ENCODE data around the gene TTC7B.

The TTC7B gene

GRCh38 chr14:90562652-90563051 is 253.6 kb downstream of the TTC7B start:
- no peak overlapping the region for H3K27ac ChIP-seq
- no peak overlapping the region for H3K4me2 ChIP-seq (ENCODE audit: low read length)
- H3K4me1 ChIP-seq, result no peaks in the 10 kb centered on the region
- H3K27me3 ChIP-seq (ENCODE audit: control insufficient read depth, insufficient read depth, low read length), result no peaks in the 10 kb centered on the region
- H3K4me3 ChIP-seq (ENCODE audit: low read depth, low read length), result no peak overlapping the region
- H2AFZ ChIP-seq, result no peak overlapping the region
- H3K9me3 ChIP-seq (ENCODE audit: control insufficient read depth, low read length), result no peaks in the 10 kb centered on the region
- no peaks in the 10 kb centered on the region for H3K79me2 ChIP-seq
- no peak overlapping the region for H3K9ac ChIP-seq
- H3K36me3 ChIP-seq (ENCODE audit: control insufficient read depth, insufficient read depth, low read length), result no peaks in the 10 kb centered on the region
- no peak for TF ChIP-seq CTCF (IDR thresholded peaks at IDR 0.05)

- no peaks in the 10 kb centered on the region for H3K4me1 ChIP-seq
- no peak for TF ChIP-seq CTCF (IDR thresholded peaks at IDR 0.05)
- no peak overlapping the region for H2AFZ ChIP-seq
- H3K79me2 ChIP-seq, result no peaks in the 10 kb centered on the region
- no peak overlapping the region for H3K4me2 ChIP-seq (ENCODE audit: low read length)
- no peak overlapping the region for H3K4me3 ChIP-seq (ENCODE audit: low read depth, low read length)
- no peak overlapping the region for H3K27ac ChIP-seq
- H3K27me3 ChIP-seq (ENCODE audit: control insufficient read depth, insufficient read depth, low read length), result no peaks in the 10 kb centered on the region
- H3K9me3 ChIP-seq (ENCODE audit: control insufficient read depth, low read length), result no peaks in the 10 kb centered on the region
- H3K36me3 ChIP-seq (ENCODE audit: control insufficient read depth, insufficient read depth, low read length), result no peaks in the 10 kb centered on the region
- H3K9ac ChIP-seq, result no peak overlapping the region
Observed at GRCh38 chr14:90561920-90562319, 254.3 kb downstream of the TTC7B start.

GRCh38 chr14:90560991-90561390 is 255.2 kb downstream of the TTC7B start:
- no peak overlapping the region for H2AFZ ChIP-seq
- H3K27ac ChIP-seq, result no peak overlapping the region
- no peaks in the 10 kb centered on the region for H3K27me3 ChIP-seq (ENCODE audit: control insufficient read depth, insufficient read depth, low read length)
- H3K4me2 ChIP-seq (ENCODE audit: low read length), result no peak overlapping the region
- no peaks in the 10 kb centered on the region for H3K79me2 ChIP-seq
- no peak for TF ChIP-seq CTCF (IDR thresholded peaks at IDR 0.05)
- peaks cover 7% of the 10 kb centered on the region for H3K4me1 ChIP-seq
- no peak overlapping the region for H3K4me3 ChIP-seq (ENCODE audit: low read depth, low read length)
- no peaks in the 10 kb centered on the region for H3K9me3 ChIP-seq (ENCODE audit: control insufficient read depth, low read length)
- H3K9ac ChIP-seq, result no peak overlapping the region
- no peaks in the 10 kb centered on the region for H3K36me3 ChIP-seq (ENCODE audit: control insufficient read depth, insufficient read depth, low read length)

- H3K79me2 ChIP-seq, result no peaks in the 10 kb centered on the region
- H3K27me3 ChIP-seq (ENCODE audit: control insufficient read depth, insufficient read depth, low read length), result no peaks in the 10 kb centered on the region
- H3K27ac ChIP-seq, result no peak overlapping the region
- no peak overlapping the region for H3K9ac ChIP-seq
- no peak overlapping the region for H2AFZ ChIP-seq
- no peaks in the 10 kb centered on the region for H3K36me3 ChIP-seq (ENCODE audit: control insufficient read depth, insufficient read depth, low read length)
- H3K4me2 ChIP-seq (ENCODE audit: low read length), result no peak overlapping the region
- no peak for TF ChIP-seq CTCF (IDR thresholded peaks at IDR 0.05)
- peaks cover 12% of the 10 kb centered on the region for H3K4me1 ChIP-seq
- no peaks in the 10 kb centered on the region for H3K9me3 ChIP-seq (ENCODE audit: control insufficient read depth, low read length)
- no peak overlapping the region for H3K4me3 ChIP-seq (ENCODE audit: low read depth, low read length)
Observed at GRCh38 chr14:90560558-90560957, 255.7 kb downstream of the TTC7B start.

- H3K27ac ChIP-seq, result no peak overlapping the region
- peaks cover 13% of the 10 kb centered on the region for H3K4me1 ChIP-seq
- TF ChIP-seq CTCF (IDR thresholded peaks at IDR 0.05), result no peak
Observed at GRCh38 chr14:90559811-90560492, 256.3 kb downstream of the TTC7B start.

More at GRCh38 chr14:90559811-90560492, 256.3 kb downstream of the TTC7B start:
- Histone ChIP-seq H2AFZ (no peak overlapping the region), H3K4me3 (ENCODE audit: low read depth, low read length) (no peak overlapping the region), H3K79me2 (no peaks in the 10 kb centered on the region), H3K27me3 (ENCODE audit: control insufficient read depth, insufficient read depth, low read length) (no peaks in the 10 kb centered on the region), H3K9ac (no peak overlapping the region), H3K36me3 (ENCODE audit: control insufficient read depth, insufficient read depth, low read length) (no peaks in the 10 kb centered on the region), H3K9me3 (ENCODE audit: control insufficient read depth, low read length) (no peaks in the 10 kb centered on the region), H3K4me2 (ENCODE audit: low read length) (no peak overlapping the region)

Data from parathyroid adenoma (tissue), 2 donors.